ENCODE measurements around the gene TBC1D21. TPM values are rescaled to one million over a fixed set of nuclear protein-coding genes. Genes with fewer than 3 reads are reported as not detected.

TBC1D21 gene
- total and polyA plus RNA-seq, 2 of the 8 experiments (the other 6 are each of a cell fraction or from before 2014, with no cell fraction given), result not detected

- no peak overlapping the region for H4K91ac ChIP-seq (replicated peaks; ENCODE audit: insufficient read length, low read length)
- no peaks in the 10 kb centered on the region for H3K79me1 ChIP-seq (ENCODE audit: low read depth, low read length)
- no peaks in the 10 kb centered on the region for H3K9me3 ChIP-seq (ENCODE audit: insufficient read depth in 2 of 2, low read depth in 1 of 2, low read length in 1 of 2)
- H2BK120ac ChIP-seq (replicated peaks; ENCODE audit: low read depth, low read length), result no peak overlapping the region
- no peaks in the 10 kb centered on the region for H3K4me1 ChIP-seq (replicated peaks in 1 of 4; ENCODE audit: control insufficient read depth in 3 of 4, insufficient read depth in 4 of 4, low read length in 3 of 4)
- H3K27me3 ChIP-seq (replicated peaks in 1 of 4; ENCODE audit: control insufficient read depth in 3 of 4, extremely low read depth in 1 of 4, insufficient read depth in 3 of 4, low read length in 3 of 4), result no peaks in the 10 kb centered on the region; a peak in 1 of 7 replicates
- H3K4me2 ChIP-seq (ENCODE audit: insufficient read depth in 1 of 2, low read depth in 2 of 2, low read length in 2 of 2), result no peak overlapping the region
- no peak overlapping the region for H2BK12ac ChIP-seq (ENCODE audit: low read depth, low read length)
- no peak overlapping the region for H4K8ac ChIP-seq (ENCODE audit: extremely low read depth, insufficient read depth, low read length)
- H3K4me3 ChIP-seq (ENCODE audit: extremely low read depth in 1 of 4, insufficient read depth in 2 of 4, low read depth in 3 of 4, low read length in 4 of 4), result no peak overlapping the region
- no peaks in the 10 kb centered on the region for H3K23me2 ChIP-seq (ENCODE audit: low read depth, low read length)
- no peak overlapping the region for H3K56ac ChIP-seq (replicated peaks; ENCODE audit: insufficient read length, low read depth, low read length)
- H3K14ac ChIP-seq (ENCODE audit: insufficient read length), result no peak overlapping the region
- H2BK15ac ChIP-seq (ENCODE audit: low read length), result no peak overlapping the region
- no peaks in the 10 kb centered on the region for H4K20me1 ChIP-seq (replicated peaks in 1 of 2; ENCODE audit: control insufficient read depth in 1 of 2, insufficient read depth in 2 of 2, low read length in 2 of 2)
- FAIRE-seq (no peak), DNase-seq (ENCODE audit: low read depth in 1 of 2, low spot score in 2 of 2) (no peak)
- H2AK5ac ChIP-seq (ENCODE audit: low read depth, low read length), result no peak overlapping the region
- H2BK5ac ChIP-seq (ENCODE audit: low read depth, low read length), result no peak overlapping the region
- CTCF ChIA-PET (ENCODE audit: partially characterized antibody), result interaction anchor here (1.1 to 3.9 kb wide), 6 partner anchors 8 to 184 kb away, joined by 3 to 19 read pairs (median 6); partner anchors contain the start of gene TBC1D21
- POLR2A ChIA-PET (ENCODE audit: partially characterized antibody), result no interaction called here
- H3K9ac ChIP-seq (replicated peaks in 1 of 4; ENCODE audit: extremely low read depth in 1 of 4, low read depth in 3 of 4, low read length in 3 of 4), result no peak overlapping the region
- H2BK20ac ChIP-seq (ENCODE audit: low read length), result no peak overlapping the region
- H2AFZ ChIP-seq (ENCODE audit: low read length), result no peak overlapping the region
- H3K79me2 ChIP-seq (ENCODE audit: control insufficient read depth in 1 of 2, insufficient read depth in 2 of 2, low read length in 2 of 2), result no peaks in the 10 kb centered on the region
- no peak overlapping the region for H3K18ac ChIP-seq (ENCODE audit: extremely low read depth, low read length)
- no peak overlapping the region for H4K5ac ChIP-seq (ENCODE audit: insufficient read length, low read depth, low read length)
- 90% methylated on average over 6 of the region's 6 CpGs; no CpG with 5 or more reads in 1 of the 2 experiments for WGBS, 2 experiments (ENCODE audit: extremely low coverage in 1 of 2, insufficient coverage in 1 of 2, insufficient read length in 1 of 2, insufficient replicate concordance in 2 of 2, low coverage in 1 of 2, low lambda C conversion rate in 2 of 2, missing lambda C conversion rate in 1 of 2)
- no peak overlapping the region for H3K4ac ChIP-seq (replicated peaks; ENCODE audit: insufficient read length, low read depth, low read length)
- H3K36me3 ChIP-seq (ENCODE audit: control insufficient read depth in 2 of 4, insufficient read depth in 4 of 4, low read length in 3 of 4), result no peaks in the 10 kb centered on the region
- H3K23ac ChIP-seq (ENCODE audit: insufficient read length), result no peak overlapping the region
- H3K27ac ChIP-seq (ENCODE audit: low read depth, low read length), result no peak overlapping the region
- TF ChIP-seq ATF3 (IDR thresholded peaks at IDR 0.05; ENCODE audit: insufficient read depth, low read depth, low read length) (no peak), KDM5A (IDR thresholded peaks at IDR 0.05; ENCODE audit: low read length) (no peak), EP300 (IDR thresholded peaks at IDR 0.05; ENCODE audit: borderline replicate concordance in 1 of 2, low read depth in 2 of 2, low read length in 2 of 2) (no peak)
Measured at GRCh38 chr15:73889053-73889761, 15.8 kb downstream of the TBC1D21 start.

Data from H1 (cell line).